NK-92 treated with Interleukin-12 subunit alpha and Interleukin-12 subunit beta, amount 100 ng/mL, for 24 hours (cell line): ENCODE measurements around the gene MAGEF1.

Source experiments
- DNase-seq: peaks from one replicate; lab custom pipeline; 2025; lab: John Stamatoyannopoulos, UW

The MAGEF1 gene

GRCh38 chr3:184711493-184712247 is at the start of gene MAGEF1:
MAGEF1 (minus strand) TSS chr3:184712064; CDS start chr3:184711821, 243 bp downstream.
- DNase-seq = peak; percentile 76

DNA sequence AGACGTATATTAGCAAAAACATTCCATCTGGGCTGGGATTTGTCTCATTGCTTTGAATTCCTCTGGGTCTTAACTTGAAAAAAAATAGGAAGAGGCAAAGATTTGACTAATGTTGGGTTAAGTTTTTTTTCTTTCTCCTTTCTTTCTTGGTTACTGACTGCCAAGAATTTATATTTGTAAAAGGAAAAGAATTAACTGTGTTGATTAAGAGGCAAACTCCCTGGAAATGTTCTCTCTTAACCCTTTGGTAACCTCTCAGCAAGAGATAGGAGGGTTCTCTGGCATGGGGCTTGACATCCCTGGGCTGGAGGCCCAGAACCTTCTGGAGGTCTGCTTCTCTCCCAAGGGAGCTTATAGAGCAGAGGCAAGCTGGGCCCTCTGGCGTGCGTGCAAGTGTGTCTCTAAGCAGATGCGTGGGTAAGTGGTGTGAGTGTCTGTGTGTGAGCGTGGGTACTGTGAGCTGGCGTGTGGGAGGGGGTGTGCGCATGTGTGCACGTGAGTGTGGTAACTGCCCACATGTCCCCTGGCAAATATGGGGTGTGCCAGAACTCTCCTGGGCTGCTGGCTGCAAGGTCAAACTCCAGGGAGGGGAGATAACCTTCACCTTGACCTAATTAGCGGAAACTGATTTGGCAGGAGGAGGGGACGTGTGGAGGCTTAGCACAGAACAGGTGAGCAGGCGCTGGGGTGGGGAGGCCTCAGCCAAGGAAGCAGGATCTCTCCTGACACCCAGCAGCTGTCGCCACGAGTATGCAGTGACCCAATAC is 49.4 kb upstream of the MAGEF1 start:
- no peak for DNase-seq

DNA sequence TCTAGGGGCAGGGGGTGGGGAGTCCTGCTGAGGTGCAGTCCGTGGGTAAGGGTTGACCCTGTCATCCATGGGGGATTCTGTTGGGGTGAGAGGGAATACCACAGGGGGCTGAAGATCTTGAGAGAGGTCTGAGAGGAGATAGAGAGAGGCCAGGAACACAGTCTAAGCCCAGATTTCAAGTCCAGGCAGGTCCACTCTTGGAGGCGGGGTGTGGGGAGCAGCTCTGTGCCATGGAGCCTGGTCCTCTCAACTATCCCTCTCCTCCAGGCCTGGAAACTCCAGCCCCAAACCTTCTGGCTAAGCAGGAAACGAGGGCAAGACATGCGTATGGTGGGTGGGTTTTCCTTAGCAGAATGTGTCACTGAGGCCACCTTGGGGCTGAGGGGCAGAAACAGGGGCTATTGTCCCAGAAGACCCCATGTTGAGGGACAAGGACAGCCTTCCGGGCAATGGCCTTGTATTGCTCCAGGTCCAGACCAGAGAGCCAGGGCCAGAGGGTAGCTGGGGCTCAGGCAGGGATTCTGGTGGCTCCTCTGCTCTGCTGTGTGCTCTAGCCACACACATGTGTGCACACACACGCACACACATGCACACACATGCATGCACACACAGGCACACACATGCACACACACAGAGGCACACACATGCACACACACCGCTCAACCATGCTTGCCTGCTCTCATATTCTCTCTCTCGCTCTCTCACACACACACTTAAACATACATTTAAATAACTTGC is 48.6 kb upstream of the MAGEF1 start:
- DNase-seq = no peak

DNA sequence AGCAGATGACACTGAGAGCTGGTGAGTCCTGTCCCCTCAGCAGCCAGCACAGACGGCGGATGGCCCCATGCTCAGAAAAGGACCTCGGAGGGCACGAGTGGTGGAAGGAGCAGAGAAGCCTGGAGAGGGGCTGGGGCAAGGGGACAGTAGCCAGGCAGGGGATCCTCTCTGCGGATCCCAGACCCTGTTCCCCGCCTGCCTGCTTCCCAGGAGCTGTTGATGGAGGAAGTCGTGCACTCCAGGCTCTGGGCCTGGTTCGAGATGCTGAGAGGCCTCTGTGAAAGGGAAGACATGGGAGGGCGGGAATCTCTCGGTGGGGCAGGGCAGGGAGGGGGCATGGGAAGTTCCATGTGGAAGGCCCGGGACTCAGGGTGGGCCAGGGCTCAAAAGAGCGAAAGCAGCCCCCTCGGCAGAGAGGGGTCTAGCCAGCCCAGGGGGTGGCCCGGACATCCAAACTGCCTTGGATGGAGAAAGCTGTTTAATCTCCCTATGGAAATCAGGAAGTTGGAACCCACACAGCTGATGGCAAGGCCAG is 47.9 kb upstream of the MAGEF1 start:
- DNase-seq = no peak

GRCh38 chr3:184758056-184758455 is 46.2 kb upstream of the MAGEF1 start:
- DNase-seq = no peak

DNA sequence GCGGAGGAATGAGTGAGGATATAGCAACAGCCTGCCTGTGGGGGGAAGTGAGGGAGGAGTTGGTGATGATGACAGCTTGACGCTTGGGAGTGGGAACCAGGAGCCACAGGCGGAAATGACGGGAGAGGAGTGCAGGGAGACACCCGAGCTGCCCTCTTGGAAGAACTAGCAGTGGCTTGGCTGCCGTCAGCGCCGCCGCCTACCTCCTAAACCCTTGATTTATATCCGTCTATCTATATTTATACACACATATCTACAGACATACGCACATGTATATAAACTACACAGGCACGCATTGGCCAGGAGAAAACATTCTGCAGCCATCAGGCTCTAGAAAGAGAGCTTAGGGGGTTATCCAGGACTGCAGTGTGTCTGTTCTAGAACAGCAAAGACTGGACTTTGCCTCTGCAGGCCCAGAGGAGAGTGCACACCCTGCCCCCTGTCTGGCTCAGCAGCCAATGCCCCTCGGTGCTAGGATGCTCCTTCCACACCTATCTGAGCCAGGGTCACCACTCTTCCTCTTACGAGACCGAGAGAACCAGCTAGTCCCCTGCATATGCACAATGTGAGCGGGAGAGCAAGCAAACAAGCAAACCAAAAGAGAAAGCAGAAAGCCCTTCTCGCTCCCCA is 45.3 kb upstream of the MAGEF1 start:
- DNase-seq = no peak

DNA sequence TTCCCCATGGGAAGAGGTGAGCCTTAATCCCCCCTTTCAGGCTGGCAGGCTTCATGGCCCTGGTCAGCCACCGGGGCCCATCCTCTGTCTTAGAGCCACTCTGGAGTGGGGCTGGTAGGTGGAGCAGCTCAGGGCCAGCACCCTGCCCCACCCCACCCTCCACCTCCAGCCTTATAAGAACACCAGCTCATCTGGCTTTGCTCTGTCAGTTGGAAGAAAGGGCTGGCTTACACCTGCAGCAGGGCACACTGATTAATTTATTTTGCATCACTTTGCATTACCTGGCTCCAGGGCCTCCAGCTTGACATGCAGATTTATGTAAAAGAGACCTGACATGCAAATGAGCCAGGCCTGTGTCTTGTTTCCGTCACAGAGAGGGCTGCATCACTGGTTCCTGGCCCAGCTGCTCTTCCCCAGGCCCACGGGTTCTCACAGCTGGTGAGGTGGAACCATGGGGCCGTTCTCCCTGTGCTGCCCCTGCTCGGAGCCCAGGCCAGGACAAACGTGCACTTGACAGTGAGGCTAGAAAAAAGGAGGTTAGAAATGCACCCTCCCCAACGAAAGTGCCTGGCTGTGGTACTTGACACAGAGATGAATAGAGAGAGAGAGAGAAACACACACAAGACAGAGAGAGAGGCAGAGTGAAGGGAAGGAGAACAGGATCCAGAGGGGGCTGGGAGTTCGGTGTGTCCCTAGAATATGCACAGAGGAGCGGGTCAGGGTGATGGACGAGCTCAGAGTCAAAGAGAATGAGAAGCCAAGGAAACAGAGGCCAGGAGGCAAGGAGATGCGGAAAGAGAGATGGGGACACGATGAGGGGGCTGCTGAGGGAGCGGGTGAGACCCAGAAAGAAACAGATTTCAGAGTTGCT is 44.5 kb upstream of the MAGEF1 start:
- DNase-seq = no peak

GRCh38 chr3:184755315-184755731 is 43.5 kb upstream of the MAGEF1 start:
- no peak for DNase-seq

DNA sequence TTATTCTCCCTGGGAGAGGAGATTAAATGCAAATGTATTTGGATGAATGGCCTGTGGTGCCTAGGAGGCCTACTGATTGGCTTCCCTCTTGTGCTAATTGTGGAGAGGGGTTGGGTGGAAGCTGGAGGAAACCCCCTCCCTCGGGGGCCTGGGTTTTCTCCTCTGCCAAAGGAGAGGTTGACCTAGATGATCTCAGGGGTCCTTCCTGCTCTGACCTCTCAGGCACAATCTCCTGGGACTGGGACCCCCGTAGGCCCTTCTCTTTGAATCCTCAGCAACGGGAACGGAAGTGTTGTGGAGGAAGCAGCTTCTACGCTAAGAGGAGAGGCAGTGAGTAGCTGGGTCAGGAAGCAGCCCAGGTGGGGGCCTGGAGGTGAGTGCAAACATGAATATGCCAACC is 40.5 kb upstream of the MAGEF1 start:
- no peak for DNase-seq

DNA sequence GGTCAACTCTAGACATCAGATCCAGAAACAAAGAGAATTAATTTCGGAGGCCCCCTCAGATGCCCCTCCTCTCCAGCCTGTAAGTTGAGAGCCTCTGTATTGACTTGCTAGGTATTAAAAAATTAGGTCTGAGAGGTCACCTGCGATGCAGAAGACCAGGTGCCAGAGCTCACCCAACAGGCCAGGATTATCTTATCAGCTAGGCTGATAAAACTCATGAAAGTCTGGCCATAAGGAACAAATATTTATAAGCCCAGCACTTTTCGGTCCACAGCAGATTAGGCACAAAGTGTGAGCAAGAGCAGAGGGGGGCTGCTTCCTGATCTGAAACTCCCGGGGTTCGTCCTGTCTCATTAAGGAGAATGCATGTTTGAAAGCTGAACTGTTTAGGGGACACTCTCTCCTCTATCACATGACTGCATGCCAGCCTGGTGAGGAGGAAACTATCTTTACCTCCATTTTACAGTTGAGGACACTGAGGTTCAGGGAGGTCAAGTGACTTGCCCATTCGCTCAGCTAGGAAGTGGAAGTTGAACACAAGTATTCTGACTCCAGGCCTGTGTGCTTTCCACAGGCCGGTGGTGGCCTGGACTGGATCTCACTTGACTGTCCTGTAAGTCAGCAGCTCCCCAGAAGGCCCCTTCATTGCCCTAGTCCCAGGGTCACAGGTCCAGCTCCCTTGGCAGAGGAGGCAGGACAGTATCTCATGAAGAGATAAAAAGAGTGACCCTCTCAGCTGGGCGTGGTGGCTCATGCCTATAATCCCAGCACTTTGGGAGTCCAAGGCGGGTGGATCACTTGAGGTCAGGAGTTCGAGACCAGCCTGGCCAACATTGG is 39.6 kb upstream of the MAGEF1 start:
- DNase-seq = no peak

DNA sequence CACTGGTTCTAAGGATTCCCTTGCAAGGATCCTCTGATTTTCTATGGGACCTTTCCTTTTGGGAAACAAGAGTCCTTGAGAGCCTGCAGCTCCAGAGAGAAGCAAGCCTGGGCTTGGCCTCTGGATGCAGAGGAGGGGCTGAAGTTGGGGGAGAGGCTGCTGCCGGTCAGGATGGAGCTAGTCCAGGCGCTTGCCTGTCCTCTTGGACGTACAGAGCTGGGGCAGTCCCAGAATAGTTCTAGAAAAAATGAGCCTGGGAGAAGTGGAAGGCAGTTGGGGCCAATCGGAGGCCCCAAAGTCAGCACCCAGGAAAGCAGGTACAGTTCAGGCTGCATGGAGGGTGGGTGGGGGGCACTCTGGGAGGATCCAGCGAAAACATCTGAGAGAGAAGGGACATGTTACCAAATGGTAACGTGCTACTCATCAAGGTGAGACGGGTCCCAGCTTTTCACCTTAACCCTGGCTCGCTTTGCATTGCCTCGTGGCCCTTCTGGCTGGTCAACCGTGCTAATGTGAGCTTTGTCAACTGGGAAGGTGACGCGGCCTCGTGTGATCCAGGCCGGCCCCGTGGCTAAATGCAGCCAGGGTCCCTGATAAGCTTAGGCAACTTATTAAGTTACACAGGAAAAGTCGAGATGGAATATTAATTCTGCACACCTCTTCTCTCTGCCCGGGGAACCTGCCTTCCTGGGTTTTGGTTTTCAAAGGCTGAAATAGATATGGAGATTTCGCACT is 38.7 kb upstream of the MAGEF1 start:
- DNase-seq = no peak

GRCh38 chr3:184749168-184749744 is 37.4 kb upstream of the MAGEF1 start:
- no peak for DNase-seq

GRCh38 chr3:184748219-184749135 is 36.6 kb upstream of the MAGEF1 start:
- DNase-seq = no peak

DNA sequence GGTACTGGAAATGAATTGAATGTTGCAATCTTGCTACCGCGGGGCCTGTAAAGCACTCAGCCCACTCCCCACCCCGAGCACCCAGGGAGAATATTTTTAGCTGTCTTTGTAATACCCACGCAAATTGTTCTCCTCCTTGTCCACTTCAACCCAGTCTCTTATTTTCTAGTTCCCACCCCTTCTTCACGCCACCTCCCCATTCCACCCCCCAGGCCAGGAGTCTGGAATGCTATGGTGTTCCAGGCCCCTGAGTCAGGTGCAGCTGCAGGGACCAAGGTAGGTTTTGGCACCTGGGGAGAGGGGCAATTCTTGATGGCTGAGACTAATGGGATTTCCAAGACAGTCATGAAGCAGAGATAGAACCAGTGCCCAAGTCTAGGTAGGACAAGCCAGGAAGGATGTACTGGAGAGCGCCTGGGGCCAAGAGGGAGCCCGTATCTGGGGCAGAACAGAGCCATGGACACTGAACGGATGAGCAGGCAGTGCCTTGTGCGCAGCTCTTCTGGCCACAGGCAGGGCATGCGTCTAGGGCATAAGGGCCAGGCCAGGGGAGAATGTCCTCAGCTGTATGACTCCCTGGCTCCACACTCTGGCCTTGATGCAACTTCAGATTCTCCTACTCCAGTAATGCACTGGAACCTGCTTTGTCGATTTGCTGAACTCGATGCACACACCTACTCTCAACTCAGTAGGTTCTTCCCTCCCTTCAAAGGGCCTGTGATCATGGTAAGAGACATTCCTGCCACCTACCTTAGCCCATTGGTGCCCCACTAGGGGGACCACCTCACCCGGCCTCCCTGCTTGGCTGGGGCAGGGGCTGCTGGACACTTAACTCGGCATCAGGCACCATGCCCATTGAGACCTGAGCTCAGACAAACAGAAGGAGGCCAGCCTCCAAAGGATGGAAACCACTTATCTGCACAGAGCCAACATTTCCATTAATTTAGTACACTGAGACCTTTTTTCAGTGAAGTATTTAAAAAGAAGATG is 34.6 kb upstream of the MAGEF1 start:
- no peak for DNase-seq

- DNase-seq = no peak
Measured at GRCh38 chr3:184745526-184745925, 33.7 kb upstream of the MAGEF1 start.

DNA sequence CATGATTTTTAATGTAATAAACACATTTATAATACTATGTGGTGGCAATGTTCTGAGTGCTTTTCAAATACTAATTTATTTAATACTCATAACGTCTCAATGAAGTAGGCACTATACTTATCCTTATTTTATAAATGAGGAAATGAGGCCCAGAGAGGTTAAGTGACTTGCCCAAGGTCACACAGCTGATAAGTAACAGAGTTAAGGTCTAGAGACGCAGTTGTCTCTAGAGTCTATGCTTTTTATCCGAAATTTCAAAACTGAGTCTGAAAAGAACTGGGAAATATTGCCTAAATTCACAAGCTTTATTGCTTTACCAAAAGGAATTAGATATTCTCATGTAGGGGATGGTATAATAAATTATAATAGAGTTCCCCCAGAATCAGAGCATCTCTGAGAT is 31.4 kb upstream of the MAGEF1 start:
- DNase-seq = no peak

- DNase-seq = no peak
Measured at GRCh38 chr3:184742676-184743135, 30.8 kb upstream of the MAGEF1 start.
